HG03439 (cell line): Measurements from ENCODE around the gene ZBTB18.
"Not testable (repeated sequence)": the region's sequence is repeated elsewhere in the genome, so short reads cannot be mapped to it uniquely, and the experiment has no call there.

Experiments used
- ATAC-seq: cut with Tn5 transposase; IDR thresholded peaks from one replicate; pipeline ENCODE4 v1.9.1; 2021; ENCODE audit warnings: mild to moderate bottlenecking, moderate library complexity; ENCODE audit not compliant: unreplicated experiment

Gene ZBTB18

GRCh38 chr1:244041466-244042120 is 9.5 kb upstream of the ZBTB18 start:
- ATAC-seq: no peak

GRCh38 chr1:244042293-244042692 is 8.8 kb upstream of the ZBTB18 start:
- no peak for ATAC-seq

- no peak for ATAC-seq
These were observed 6.7 kb upstream of the ZBTB18 start for GRCh38 chr1:244044423-244044822.

- ATAC-seq: not testable (repeated sequence)
These were observed 4.8 kb upstream of the ZBTB18 start for GRCh38 chr1:244046254-244046653.

DNA sequence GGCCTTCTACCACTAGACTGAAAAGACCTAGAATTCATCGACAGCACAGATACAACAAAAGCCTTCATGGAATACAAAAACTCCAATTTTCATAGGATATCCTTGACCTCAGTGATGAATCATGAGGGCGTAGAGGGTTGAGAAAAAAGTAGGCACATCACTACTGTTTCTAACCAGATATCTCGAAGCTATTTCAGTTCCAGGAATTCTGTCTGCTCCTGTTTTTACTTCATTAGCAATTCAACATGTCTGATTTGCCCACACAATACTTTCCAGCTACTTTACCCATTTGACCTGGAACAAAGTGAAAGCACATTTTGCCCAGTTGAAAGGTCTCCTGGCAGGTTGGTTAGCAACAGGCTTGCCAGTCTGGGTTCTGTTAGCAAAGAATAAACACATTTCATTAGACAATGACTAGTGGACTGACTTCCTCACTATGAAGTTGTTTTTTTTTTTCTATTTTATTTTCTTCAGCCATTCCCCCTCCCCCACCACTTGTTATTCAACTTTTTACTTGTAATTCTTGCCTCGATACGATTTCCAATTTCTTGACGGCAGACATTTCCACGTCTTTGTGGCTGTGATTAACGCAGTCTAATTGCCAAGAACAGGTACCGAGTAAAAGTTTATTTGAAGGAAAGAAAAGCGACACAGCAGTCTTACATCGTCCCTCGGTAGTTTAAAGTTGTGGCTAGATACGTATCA is 4.0 kb upstream of the ZBTB18 start:
- no peak for ATAC-seq

GRCh38 chr1:244047621-244048255 is 3.3 kb upstream of the ZBTB18 start:
- ATAC-seq: peak; percentile 80

- peak; percentile 88 for ATAC-seq
These were observed 2.6 kb upstream of the ZBTB18 start for GRCh38 chr1:244048256-244049161.

- ATAC-seq: no peak
These were observed 1.7 kb upstream of the ZBTB18 start for GRCh38 chr1:244049162-244050013.

- ATAC-seq: no peak
These were observed 859 bp upstream of the ZBTB18 start for GRCh38 chr1:244050014-244050834.

- ATAC-seq: no peak
These were observed 1.1 kb downstream of the ZBTB18 start for GRCh38 chr1:244052016-244052727.

- ATAC-seq: no peak
These were observed 1.7 kb downstream of the ZBTB18 start for GRCh38 chr1:244052728-244053312.

DNA sequence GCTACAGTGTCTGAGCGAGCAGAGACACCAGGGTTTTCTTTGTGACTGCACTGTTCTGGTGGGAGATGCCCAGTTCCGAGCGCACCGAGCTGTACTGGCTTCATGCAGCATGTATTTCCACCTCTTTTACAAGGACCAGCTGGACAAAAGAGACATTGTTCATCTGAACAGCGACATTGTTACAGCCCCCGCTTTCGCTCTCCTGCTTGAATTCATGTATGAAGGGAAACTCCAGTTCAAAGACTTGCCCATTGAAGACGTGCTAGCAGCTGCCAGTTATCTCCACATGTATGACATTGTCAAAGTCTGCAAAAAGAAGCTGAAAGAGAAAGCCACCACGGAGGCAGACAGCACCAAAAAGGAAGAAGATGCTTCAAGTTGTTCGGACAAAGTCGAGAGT is 2.7 kb downstream of the ZBTB18 start:
- ATAC-seq: no peak

GRCh38 chr1:244054247-244054923 is 3.3 kb downstream of the ZBTB18 start:
- no peak for ATAC-seq

GRCh38 chr1:244054924-244055263 is 3.8 kb downstream of the ZBTB18 start:
- no peak for ATAC-seq

- no peak for ATAC-seq
These were observed 5.5 kb downstream of the ZBTB18 start for GRCh38 chr1:244056577-244056976.

GRCh38 chr1:244057474-244058385 is 6.6 kb downstream of the ZBTB18 start:
- no peak for ATAC-seq

- ATAC-seq: no peak
These were observed 9.0 kb downstream of the ZBTB18 start for GRCh38 chr1:244060117-244060516.
